ENCODE measurements around the gene ADSS1.

The ADSS1 gene

GRCh38 chr14:104794993-104795780 lies 71.2 kb downstream of the ADSS1 start, which contains the start of gene AKT1:
TSS of gene AKT1 (minus strand) at chr14:104795748. CDS start at chr14:104792643, 3,105 bp downstream.
- peak; percentile 66 for DNase-seq (ENCODE audit: insufficient read length, low spot score)
- FAIRE-seq, result no peak
- TF ChIP-seq POLR2A (IDR thresholded peaks at IDR 0.05; ENCODE audit: low read depth, low read length), result peak; percentile 60

GRCh38 chr14:104795781-104796686 lies 72.0 kb downstream of the ADSS1 start:
- DNase-seq (ENCODE audit: insufficient read length, low spot score) (peak; percentile 85), FAIRE-seq (no peak)
- TF ChIP-seq POLR2A (IDR thresholded peaks at IDR 0.05; ENCODE audit: low read depth, low read length), result peak; percentile 25; the same call in 1 of the 2 replicates

- TF ChIP-seq POLR2A (IDR thresholded peaks at IDR 0.05; ENCODE audit: low read depth, low read length), result no peak
- FAIRE-seq, result no peak
- no peak for DNase-seq (ENCODE audit: insufficient read length, low spot score)
Measured at GRCh38 chr14:104796687-104797081, 72.7 kb downstream of the ADSS1 start.
